Stimulated activated CD4-positive, alpha-beta T cell treated with anti-CD3 and anti-CD28 coated beads, Interleukin-1b, Interleukin-23, amount 100 ng/mL, for 24 hours (primary cell): Measurements from ENCODE around the gene RPL10.
"Not testable (repeated sequence)": the region's sequence is repeated elsewhere in the genome, so short reads cannot be mapped to it uniquely, and the experiment has no call there.

Experiments
- DNase-seq, 4 experiments: peaks; one replicate each; pipeline ENCODE4 v3.0.0-alpha.2; 2020; ENCODE audit warnings: low read depth in 4 of 4, low spot score in 1 of 4

The RPL10 gene

DNA sequence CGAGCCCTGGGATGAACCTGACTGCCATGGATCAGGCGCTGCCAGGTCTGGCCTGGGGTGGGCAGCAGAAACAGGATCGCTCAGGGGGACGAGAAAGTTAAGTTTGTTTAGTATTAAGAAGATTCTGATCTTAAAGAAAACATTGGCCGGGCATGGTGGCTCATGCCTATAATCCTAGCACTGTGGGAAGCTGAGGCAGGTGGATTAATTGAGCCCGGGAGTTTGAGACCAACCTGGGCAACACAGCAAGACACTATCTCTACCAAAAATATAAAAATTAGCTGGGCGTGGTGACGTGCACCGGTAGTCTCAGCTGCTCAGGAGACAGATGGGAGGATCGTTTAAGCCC lies 23.0 kb upstream of the RPL10 start:
- DNase-seq: no peak

DNA sequence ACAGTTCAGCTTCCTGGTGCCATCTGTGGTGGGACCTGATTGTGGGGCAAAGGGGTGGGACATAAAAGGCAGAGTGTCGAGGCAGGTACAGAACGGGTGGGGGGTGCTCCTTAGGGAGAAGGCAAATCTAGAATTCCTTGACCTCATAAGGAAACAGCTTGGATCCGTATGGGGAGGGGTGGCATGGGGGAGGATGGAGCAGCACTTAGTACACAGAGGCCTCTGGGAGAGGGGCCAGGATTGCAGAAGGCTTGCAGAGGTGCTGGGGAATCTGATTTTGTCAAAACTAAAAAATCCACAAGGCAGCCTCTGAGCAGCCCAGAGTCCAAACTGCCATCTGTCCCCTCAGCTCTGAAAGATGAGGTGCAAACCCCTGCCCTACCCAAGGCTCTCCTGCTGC lies 21.4 kb upstream of the RPL10 start:
- no peak for DNase-seq

DNA sequence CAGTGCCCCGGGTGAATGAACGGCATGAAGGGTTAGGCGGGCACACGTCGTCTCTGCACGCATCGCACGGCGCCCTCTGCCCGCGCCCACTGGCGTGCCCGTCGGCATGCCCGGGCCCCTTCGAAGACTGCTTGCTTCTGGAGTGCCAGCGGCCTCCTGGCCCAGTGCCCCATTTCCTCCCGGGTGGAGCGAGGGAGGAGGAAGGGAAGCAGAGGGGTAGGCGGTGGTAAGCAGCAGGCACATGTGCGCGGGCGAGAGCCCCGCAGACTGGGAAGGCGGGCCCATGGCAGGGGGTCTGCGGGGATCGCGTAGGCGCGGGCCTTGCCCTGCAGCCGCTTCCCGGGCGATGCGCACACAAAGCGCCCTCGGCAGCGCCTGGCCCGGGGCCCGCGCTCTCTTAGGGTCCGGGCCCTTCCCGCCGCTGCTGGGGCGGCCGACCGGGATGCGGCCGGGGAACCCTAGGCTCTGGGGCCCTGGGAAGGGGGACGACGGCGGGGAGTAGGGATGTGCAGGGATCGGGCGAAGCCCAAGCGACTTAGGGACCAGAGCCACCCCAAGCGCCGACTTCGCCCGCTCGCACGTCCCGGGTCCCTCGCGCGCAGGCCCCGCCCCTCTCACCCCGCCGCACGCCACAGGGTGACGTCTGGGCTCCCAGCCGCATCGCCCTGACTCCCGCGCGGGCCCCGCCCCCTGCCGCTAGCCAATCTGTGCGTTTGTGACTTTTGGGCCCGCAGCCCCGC lies 19.9 kb upstream of the RPL10 start:
- DNase-seq: peak in 1 of 4 experiments; percentile 87

DNA sequence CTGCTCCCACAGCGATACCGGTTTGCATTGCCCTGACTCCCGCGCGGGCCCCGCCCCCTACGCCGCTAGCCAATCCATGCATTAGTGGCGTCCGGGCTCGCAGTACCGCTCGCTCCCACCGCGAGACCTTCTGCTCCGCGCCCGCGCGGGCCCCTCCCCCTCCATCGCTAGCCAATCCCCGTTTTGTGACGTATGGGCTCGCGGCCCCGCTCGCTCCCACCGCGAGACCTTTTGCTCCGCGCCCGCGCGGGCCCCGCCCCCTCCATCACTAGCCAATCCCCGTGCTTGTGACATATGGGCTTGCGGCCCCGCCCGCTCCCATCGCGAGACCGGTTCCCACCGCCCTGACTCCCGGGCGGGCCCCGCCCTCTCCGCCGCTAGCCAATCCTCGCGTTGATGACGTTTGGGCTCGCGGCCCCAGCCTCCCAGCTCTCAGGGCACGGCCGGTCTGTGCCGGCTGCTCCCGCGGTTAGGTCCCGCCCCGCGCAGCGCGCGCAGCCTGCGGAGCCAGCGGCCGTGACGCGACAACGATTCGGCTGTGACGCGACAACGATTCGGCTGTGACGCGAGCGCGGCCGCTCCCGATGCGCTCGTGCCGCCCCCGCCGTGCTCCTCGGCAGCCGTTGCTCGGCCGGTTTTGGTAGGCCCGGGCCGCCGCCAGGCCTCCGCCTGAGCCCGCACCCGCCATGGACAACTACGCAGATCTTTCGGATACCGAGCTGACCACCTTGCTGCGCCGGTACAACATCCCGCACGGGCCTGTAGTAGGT lies 19.2 kb upstream of the RPL10 start, which contains the start of gene EMD:
Gene EMD, plus strand, starts transcription at position 497 of the 770 bp plus-strand sequence. Its CDS starts 190 bp downstream, at position 687.
- DNase-seq: peak; percentile 79 to 92 (median 84)

- DNase-seq: no peak
These were observed 18.6 kb upstream of the RPL10 start for GRCh38 chrX:154379569-154379951.

DNA sequence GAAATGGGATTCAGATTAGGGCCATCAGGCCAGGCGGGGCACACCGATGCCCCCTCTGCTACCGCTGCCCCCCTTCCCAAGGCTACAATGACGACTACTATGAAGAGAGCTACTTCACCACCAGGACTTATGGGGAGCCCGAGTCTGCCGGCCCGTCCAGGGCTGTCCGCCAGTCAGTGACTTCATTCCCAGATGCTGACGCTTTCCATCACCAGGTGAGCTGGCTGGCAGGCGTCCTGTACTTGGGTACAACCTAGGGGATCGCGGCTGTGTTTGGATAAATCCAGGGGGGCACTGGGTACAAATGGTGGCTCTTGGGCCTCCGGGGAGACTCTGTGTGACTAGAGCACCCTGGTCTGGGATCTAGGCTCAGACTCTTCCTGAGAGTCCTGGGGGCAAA lies 18.0 kb upstream of the RPL10 start:
- DNase-seq: no peak

DNA sequence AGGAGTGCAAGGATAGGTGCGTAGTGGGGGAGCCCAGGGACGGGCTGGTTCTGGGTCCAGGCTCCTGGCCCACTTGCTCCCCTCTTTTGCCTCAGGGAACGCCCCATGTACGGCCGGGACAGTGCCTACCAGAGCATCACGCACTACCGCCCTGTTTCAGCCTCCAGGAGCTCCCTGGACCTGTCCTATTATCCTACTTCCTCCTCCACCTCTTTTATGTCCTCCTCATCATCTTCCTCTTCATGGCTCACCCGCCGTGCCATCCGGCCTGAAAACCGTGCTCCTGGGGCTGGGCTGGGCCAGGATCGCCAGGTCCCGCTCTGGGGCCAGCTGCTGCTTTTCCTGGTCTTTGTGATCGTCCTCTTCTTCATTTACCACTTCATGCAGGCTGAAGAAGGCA lies 17.4 kb upstream of the RPL10 start:
- DNase-seq: no peak

- DNase-seq: no peak
These were observed 16.9 kb upstream of the RPL10 start for GRCh38 chrX:154381271-154381670.

GRCh38 chrX:154382483-154383069 lies 15.6 kb upstream of the RPL10 start:
- DNase-seq: no peak

GRCh38 chrX:154383359-154384283 lies 14.6 kb upstream of the RPL10 start:
- DNase-seq: no peak

DNA sequence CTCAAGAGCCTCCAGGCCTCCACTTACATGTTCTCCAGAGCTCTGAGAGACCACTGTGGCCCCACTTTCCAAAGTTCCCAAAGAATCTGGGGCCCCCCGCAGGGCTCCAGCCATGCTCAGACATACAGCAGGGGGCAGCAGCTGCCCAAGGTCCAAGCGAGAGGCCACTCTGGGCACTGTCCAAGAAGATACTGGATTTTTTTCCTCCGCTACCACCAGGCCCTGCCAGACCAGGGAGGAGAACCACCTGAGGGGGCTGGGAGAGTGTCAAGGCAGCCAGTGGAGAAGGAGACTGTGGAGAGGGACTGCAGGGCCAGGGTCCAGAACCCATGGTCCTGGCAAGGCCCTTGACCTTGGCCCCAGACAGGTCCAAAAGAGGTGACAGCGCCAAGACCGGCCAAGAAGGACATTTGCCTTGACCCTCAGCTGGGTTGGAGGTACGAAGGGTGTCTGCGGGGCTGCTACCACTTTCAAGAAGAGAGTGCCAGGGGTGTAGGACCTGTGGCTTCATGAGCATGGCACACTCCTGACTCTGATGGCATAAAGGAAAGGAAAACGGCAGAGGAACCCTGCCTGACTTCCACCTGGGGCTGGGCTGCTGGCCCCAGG lies 13.8 kb upstream of the RPL10 start:
- no peak for DNase-seq

GRCh38 chrX:154388094-154388493 lies 10.1 kb upstream of the RPL10 start:
- DNase-seq: not testable (repeated sequence)

DNA sequence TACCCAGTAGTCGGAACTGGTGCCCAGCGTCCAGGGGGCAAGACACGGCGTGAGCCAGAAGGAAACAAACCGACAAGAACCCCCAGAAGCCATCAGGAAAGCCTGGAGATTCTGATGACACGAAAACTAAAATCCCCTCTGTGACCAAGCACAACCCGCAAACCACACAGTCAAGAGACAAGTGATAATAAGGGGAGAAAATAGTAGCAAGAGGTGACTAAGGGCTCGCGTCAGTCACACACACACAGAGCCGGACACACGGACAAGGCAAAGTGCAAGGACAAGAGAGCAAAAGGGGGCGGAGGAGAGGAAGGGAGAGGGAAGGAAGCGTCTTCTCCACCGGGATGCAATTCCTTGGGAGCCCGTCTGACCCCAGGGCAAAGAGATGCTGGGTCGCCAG lies 9.5 kb upstream of the RPL10 start:
- not testable (repeated sequence) for DNase-seq

DNA sequence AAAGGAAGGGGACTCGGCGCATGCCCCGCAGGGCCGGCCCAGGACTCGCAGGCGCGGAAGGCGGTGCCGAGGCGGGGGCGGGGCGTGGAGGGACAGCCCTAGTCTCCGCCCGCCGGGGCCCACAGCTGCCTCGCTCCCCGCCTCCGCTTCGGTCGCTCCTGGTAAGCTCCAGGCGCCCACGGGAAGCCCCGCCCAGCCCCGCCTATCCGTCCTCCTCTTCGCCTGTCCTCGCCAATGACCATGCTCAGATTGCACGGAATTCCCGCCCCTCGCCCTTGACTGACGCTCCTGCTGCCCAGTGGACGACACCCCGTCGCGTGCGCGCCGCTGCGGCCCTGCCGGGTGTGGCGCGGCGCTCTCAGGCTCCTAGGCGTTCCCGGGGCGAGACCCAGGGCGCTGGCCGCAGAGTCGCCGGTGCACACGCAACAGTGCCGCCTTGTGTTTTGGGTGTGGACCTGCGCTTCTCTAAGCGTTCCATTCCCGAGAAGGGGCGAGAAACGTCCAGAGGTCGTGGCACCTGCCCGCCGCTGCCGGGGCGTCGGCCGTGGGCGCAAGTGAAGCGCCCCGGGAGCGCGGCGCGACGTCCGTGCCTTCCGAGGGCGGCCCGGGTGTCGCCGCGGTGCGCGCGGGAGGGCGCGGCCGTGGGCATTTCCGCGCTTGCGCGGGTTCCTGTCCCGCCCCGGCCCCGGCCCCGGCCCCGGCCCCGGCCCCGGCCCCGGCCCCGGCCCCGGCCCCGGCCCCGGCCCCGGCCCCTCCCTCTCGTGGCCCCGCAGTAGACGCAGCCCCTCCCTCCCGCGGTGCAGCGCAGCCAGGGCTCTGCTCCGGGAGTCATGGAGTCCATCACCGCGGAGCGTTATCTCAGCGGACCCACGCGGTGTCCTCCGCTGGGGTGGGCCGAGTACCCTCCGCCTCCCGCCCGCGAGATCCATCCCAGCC lies 8.1 kb upstream of the RPL10 start:
- not testable (repeated sequence) for DNase-seq

GRCh38 chrX:154396363-154396762 lies 1.8 kb upstream of the RPL10 start:
- DNase-seq: not testable (repeated sequence)

DNA sequence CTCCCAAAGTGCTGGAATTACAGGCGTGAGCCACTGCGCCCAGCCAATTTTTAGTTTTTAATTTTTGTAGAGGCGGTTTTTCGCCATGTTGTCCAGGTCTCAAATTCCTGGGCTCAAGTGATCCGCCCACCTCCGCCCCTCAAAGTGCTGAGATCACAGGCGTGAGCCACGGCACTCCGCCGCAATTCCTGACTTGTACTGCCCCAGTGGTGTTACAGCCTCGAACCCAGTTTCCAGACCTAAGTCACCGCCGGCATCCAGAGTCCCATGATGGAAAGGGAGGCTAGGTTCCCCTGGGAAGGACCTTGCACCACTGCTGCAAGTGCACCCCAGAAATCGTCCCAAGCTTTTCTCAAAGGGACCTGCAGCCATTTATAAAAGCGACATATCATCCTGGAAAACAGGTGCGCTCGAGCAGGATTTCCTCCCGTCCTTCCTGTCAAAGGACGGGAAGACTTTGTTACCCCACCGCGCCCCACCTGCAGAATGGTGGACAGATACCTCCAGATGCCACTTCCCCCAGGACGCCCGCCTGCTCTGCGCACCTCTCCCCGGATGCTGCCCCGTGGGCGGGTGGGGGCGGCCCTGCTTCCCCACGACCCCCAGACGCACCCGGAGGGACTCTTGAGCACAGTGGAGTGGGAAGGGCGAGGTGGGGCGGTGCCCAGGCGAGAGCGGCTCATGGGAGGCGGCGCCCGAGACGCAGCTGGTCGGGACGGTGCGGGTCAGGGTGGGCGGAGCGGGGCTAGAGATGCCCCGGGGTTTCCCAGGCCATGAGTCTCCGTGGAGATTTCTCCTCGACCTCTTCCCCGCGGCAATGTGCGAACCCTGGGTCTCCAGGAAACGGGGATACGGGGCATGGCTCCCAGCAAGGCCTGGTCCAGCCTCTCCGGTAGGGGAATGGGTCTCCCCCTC lies 947 bp upstream of the RPL10 start:
- DNase-seq: peak in 2 of 4 experiments; percentile 47 to 66

DNA sequence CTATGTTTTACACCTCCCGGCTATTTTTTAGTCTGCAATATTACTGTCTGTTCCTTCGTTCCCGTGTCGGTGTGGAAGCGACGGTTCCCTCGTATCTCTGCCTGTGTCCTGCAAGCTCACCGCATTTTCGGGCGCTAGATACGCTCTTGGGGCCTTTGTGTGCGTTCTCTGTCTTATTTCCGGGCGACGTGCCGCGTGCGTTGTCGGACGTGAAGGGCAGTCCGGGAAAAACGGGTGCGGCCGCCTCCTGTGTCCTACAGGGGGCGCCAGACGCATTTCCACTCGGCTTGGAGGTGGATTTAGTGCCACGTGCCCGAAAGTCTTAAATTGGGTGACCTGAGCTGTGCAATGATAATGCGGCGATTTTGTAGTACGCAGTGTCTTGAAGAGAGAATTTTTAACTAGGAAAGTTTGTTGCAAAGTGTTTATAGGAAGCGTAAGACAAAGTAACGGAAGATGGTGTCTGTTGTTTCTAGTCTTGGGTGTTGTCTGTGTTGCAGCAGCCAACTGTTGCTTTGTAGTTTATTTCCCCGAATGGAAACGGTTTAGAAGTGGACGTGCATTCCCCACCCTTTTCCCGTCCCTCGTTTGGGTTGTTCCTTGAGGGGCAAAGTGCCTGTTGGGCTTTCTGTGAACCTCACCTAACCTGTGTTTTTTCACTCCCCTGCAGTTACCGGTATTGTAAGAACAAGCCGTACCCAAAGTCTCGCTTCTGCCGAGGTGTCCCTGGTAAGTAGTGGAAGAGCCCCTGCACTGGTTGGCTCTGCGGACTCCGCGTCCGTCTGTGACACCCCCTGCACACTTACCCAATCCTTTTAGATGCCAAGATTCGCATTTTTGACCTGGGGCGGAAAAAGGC lies 720 bp downstream of the RPL10 start:
- peak; percentile 59 to 69 (median 62) for DNase-seq
